SK-N-SH (cell line): ENCODE measurements around the gene METTL27. TPM values are rescaled to one million over a fixed set of nuclear protein-coding genes. Genes with fewer than 3 reads are reported as not detected.

Experiments used
- CTCF ChIA-PET: fragments of 300-600, 350-600 bp; formaldehyde crosslinking; extraction: SDS; loops from one replicate; lab custom pipeline; 2021; lab: Yijun Ruan, JAX
- POLR2A ChIA-PET: fragments of 350-600 bp; sonication (Branson Sonifier 250); formaldehyde crosslinking; extraction: SDS; loops from one replicate; lab custom pipeline; 2020; ENCODE audit warnings: antibody characterized with exemption, inconsistent platforms; lab: Yijun Ruan, JAX
- DNase-seq: peaks from one replicate; pipeline ENCODE4 v3.0.0; 2012
- H2AFZ ChIP-seq: fragments of 200-600 bp; sonication (generic); 2 replicates; pipeline ENCODE4 v1.8.1; 2016; ENCODE audit warnings: antibody characterized with exemption, mild to moderate bottlenecking, low read depth
- H3F3A ChIP-seq: fragments of 200-600 bp; sonication (generic); replicated peaks from 2 replicates; pipeline ENCODE3; 2016; ENCODE audit warnings: antibody characterized with exemption, mild to moderate bottlenecking; ENCODE audit not compliant: insufficient read depth
- H3K27ac ChIP-seq, 2 experiments: fragments of 200-500 bp in 1 of 2; fragments of 200-600 bp in 1 of 2; sonication (Bioruptor generic) in 1 of 2; sonication (generic), shearing (Covaris generic) in 1 of 2; 2 replicates each; pipeline versions ENCODE4 v1.5.1 to v1.6.1; 2014 to 2016; ENCODE audit warnings: low read depth in 2 of 2, inconsistent platforms in 1 of 2, low read length in 1 of 2, mild to moderate bottlenecking in 1 of 2, mixed read lengths in 1 of 2
- H3K27me3 ChIP-seq: fragments of 200-600 bp; sonication (generic), shearing (Covaris generic); 2 replicates; pipeline ENCODE4 v1.6.1; 2016; ENCODE audit warnings: mixed run types; ENCODE audit not compliant: insufficient read depth
- H3K36me3 ChIP-seq, 2 experiments: fragments of 200-500 bp in 1 of 2; fragments of 200-600 bp in 1 of 2; sonication (Bioruptor generic) in 1 of 2; sonication (generic) in 1 of 2; replicated peaks in 1 of 2; 2 replicates each; pipeline versions ENCODE3 to v1.5.1; 2014 to 2016; ENCODE audit warnings: low read length in 1 of 2, mild to moderate bottlenecking in 1 of 2; ENCODE audit not compliant: insufficient read depth in 2 of 2, control insufficient read depth in 1 of 2
- H3K4me1 ChIP-seq, 2 experiments: fragments of 200-500 bp in 1 of 2; fragments of 200-600 bp in 1 of 2; sonication (Bioruptor generic) in 1 of 2; sonication (generic), shearing (Covaris generic) in 1 of 2; 2 replicates each; pipeline versions ENCODE4 v1.5.1 to v1.6.1; 2014 to 2016; ENCODE audit warnings: low read depth in 1 of 2, low read length in 1 of 2, mixed run types in 1 of 2; ENCODE audit not compliant: insufficient read depth in 2 of 2, control insufficient read depth in 1 of 2
- H3K4me2 ChIP-seq: fragments of 200-600 bp; sonication (generic), shearing (Covaris generic); 2 replicates; pipeline ENCODE4 v1.6.1; 2017; ENCODE audit warnings: mixed run types
- H3K4me3 ChIP-seq, 2 experiments: fragments of 200-500 bp in 1 of 2; fragments of 200-600 bp in 1 of 2; sonication (Bioruptor generic) in 1 of 2; sonication (generic), shearing (Covaris generic) in 1 of 2; 2 replicates each; pipeline versions ENCODE4 v1.5.1 to v1.8.1; 2014 to 2016; ENCODE audit warnings: low read depth in 2 of 2, inconsistent platforms in 1 of 2, low read length in 1 of 2, mild to moderate bottlenecking in 1 of 2, mixed read lengths in 1 of 2, moderate library complexity in 1 of 2
- H3K79me2 ChIP-seq: fragments of 200-600 bp; sonication (generic); 2 replicates; pipeline ENCODE4 v1.8.1; 2017; ENCODE audit warnings: mild to moderate bottlenecking; ENCODE audit not compliant: insufficient read depth
- H3K9ac ChIP-seq: fragments of 200-600 bp; sonication (generic); 2 replicates; pipeline ENCODE4 v1.6.1; 2017; ENCODE audit warnings: mixed run types
- H3K9me2 ChIP-seq: fragments of 200-600 bp; sonication (generic); 2 replicates; pipeline ENCODE4 v1.6.1; 2017; ENCODE audit warnings: mixed run types
- H3K9me3 ChIP-seq: fragments of 200-600 bp; sonication (generic); 2 replicates; pipeline ENCODE4 v1.6.1; 2017; ENCODE audit warnings: mixed run types, mild to moderate bottlenecking, moderate library complexity
- H4K20me1 ChIP-seq: fragments of 200-600 bp; sonication (generic); 2 replicates; pipeline ENCODE4 v1.6.1; 2017; ENCODE audit warnings: mild to moderate bottlenecking, mixed run types; ENCODE audit not compliant: insufficient read depth
- CHD2 ChIP-seq: fragments of 150-350 bp; IDR thresholded peaks from 2 replicates; pipeline ENCODE4 v1.6.1; 2018; ENCODE audit warnings: low read length; ENCODE audit not compliant: partially characterized antibody
- CTCF ChIP-seq: fragments of 200-600 bp; sonication (generic); IDR thresholded peaks from 2 replicates; pipeline ENCODE4 v1.6.1; 2017; ENCODE audit warnings: antibody characterized with exemption, mild to moderate bottlenecking, moderate library complexity
- ELF1 ChIP-seq: IDR thresholded peaks from 2 replicates; pipeline ENCODE4 v1.4.0; 2012
- EP300 ChIP-seq, 2 experiments: IDR thresholded peaks; 2 replicates each; pipeline versions ENCODE4 v1.4.0 to v1.6.1; 2012; ENCODE audit warnings: borderline replicate concordance in 1 of 2, low read depth in 1 of 2, low read length in 1 of 2
- FOSL2 ChIP-seq: IDR thresholded peaks from 2 replicates; pipeline ENCODE4 v1.4.0; 2012; ENCODE audit warnings: low read depth, mild to moderate bottlenecking, moderate library complexity, borderline replicate concordance
- FOXM1 ChIP-seq: IDR thresholded peaks from 2 replicates; pipeline ENCODE4 v1.4.0; 2012; ENCODE audit warnings: low read depth, mild to moderate bottlenecking
- GATA2 ChIP-seq: sonication (generic); formaldehyde crosslinking; IDR thresholded peaks from 2 replicates; pipeline ENCODE4 v1.5.0; 2020; ENCODE audit warnings: mild to moderate bottlenecking, missing genetic modification reagents
- IRF3 ChIP-seq: fragments of 150-350 bp; IDR thresholded peaks from 2 replicates; pipeline ENCODE4 v1.6.1; 2016; ENCODE audit warnings: mild to moderate bottlenecking, low read depth, low read length
- JUND ChIP-seq: IDR thresholded peaks from 2 replicates; pipeline ENCODE4 v1.4.0; 2012
- MAX ChIP-seq: IDR thresholded peaks from 2 replicates; pipeline ENCODE4 v1.4.0; 2012; ENCODE audit warnings: low read depth
- MEF2A ChIP-seq: IDR thresholded peaks from 2 replicates; pipeline ENCODE4 v1.4.0; 2012; ENCODE audit warnings: low read depth, borderline replicate concordance
- NFIC ChIP-seq: IDR thresholded peaks from 2 replicates; pipeline ENCODE4 v1.4.0; 2012; ENCODE audit warnings: borderline replicate concordance
- NRF1 ChIP-seq: IDR thresholded peaks from 2 replicates; pipeline ENCODE4 v1.6.1; 2012; ENCODE audit warnings: low read depth, mild to moderate bottlenecking, low read length
- PBX3 ChIP-seq: IDR thresholded peaks from 2 replicates; pipeline ENCODE4; 2012
- POLR2AphosphoS5 ChIP-seq: IDR thresholded peaks from 2 replicates; pipeline ENCODE4 v1.6.1; 2012; ENCODE audit warnings: low read depth, low read length
- RAD21 ChIP-seq: IDR thresholded peaks from 2 replicates; pipeline ENCODE4 v1.6.1; 2012; ENCODE audit warnings: mild to moderate bottlenecking, low read length
- SIN3A ChIP-seq: IDR thresholded peaks from 2 replicates; pipeline ENCODE4 v1.6.1; 2012; ENCODE audit warnings: low read depth, mild to moderate bottlenecking, low read length, moderate library complexity, borderline replicate concordance
- SMC3 ChIP-seq: IDR thresholded peaks from 2 replicates; pipeline ENCODE4 v1.6.1; 2012; ENCODE audit warnings: low read depth, low read length, improper control_type of control experiment
- TAF1 ChIP-seq: IDR thresholded peaks from 2 replicates; pipeline ENCODE4 v1.6.1; 2012; ENCODE audit warnings: low read depth, mild to moderate bottlenecking, low read length, moderate library complexity, borderline replicate concordance
- TCF12 ChIP-seq: IDR thresholded peaks from 2 replicates; pipeline ENCODE4 v1.4.0; 2012
- TEAD4 ChIP-seq: IDR thresholded peaks from 2 replicates; pipeline ENCODE4 v1.4.0; 2012; ENCODE audit warnings: mild to moderate bottlenecking, borderline replicate concordance; ENCODE audit not compliant: insufficient read depth
- USF1 ChIP-seq: IDR thresholded peaks from 2 replicates; pipeline ENCODE4 v1.4.0; 2012; ENCODE audit warnings: low read depth, borderline replicate concordance
- USF2 ChIP-seq: fragments of 150-350 bp; IDR thresholded peaks from 2 replicates; pipeline ENCODE4 v1.6.1; 2017; ENCODE audit warnings: antibody characterized with exemption, low read length, low read depth, borderline replicate concordance
- YY1 ChIP-seq: IDR thresholded peaks from 2 replicates; pipeline ENCODE4 v1.4.0; 2012; ENCODE audit warnings: low read depth, mild to moderate bottlenecking
- WGBS: methylation state at CpG from one replicate; pipeline ENCODE4 v1.1.6; 2017; ENCODE audit warnings: low lambda C conversion rate; 5-methylcytosine and 5-hydroxymethylcytosine counted together
- polyA plus RNA-seq, 3 experiments: library from polyadenylated mRNA; depleted of rRNA; stranded (reverse); fragments of >200 nt; gene quantifications; 2 replicates each; pipeline ENCODE4 v1.2.3, GENCODE V29; 2012

The METTL27 gene
- polyA plus RNA-seq, 1 of the 3 experiments (the other 2 are of a cell fraction): 3.1 TPM

- TF ChIP-seq CTCF: no peak
- TF ChIP-seq, all 33 proteins: peak for 0
These were observed 24.1 kb upstream of the METTL27 start (continued) for GRCh38 chr7:73866446-73866767.

GRCh38 chr7:73865738-73866445, 23.6 kb upstream of the METTL27 start:
- Histone ChIP-seq H3K79me2 (no peaks in the 10 kb centered on the region), H2AFZ (no peak overlapping the region), H3K36me3 (no peaks in the 10 kb centered on the region), H3K4me1 (peaks cover 0 to 35% of the 10 kb centered on the region in 2 experiments; a peak in 1 of 4 replicates), H3K9me2 (no peaks in the 10 kb centered on the region), H3K27ac (peak overlapping the region in 1 of 2 experiments; percentile 91; a peak in 2 of 4 replicates), H3F3A (no peaks in the 10 kb centered on the region), H3K9ac (no peak overlapping the region), H3K9me3 (no peaks in the 10 kb centered on the region), H3K4me3 (no peak overlapping the region), H3K27me3 (no peaks in the 10 kb centered on the region), H4K20me1 (no peaks in the 10 kb centered on the region), H3K4me2 (no peak overlapping the region)
- 67% methylated on average over 6 of the region's 6 CpGs for WGBS
- peak; percentile 85 for DNase-seq
- CTCF ChIA-PET: interaction anchor here (0.7 to 4.5 kb wide), 36 partner anchors 11 to 547 kb away, joined by 3 to 33 read pairs (median 4); partner anchors contain the start of genes EIF4H, ELN, LIMK1 and RFC2
- POLR2A ChIA-PET: interaction anchor here (1.1 to 1.5 kb wide), 2 partner anchors 161 to 178 kb away, joined by 3 to 5 read pairs; no protein-coding TSS in a partner anchor
- TF ChIP-seq MEF2A (no peak), JUND (no peak), SIN3A (no peak), TCF12 (no peak), USF1 (no peak), EP300 (IDR thresholded peaks at IDR 0.05; ENCODE audit: borderline replicate concordance in 1 of 2, low read depth in 1 of 2, low read length in 1 of 2) (peak in 1 of 2 experiments; percentile 62; a peak in 1 of 4 replicates), POLR2AphosphoS5 (no peak), PBX3 (no peak), MAX (no peak), IRF3 (no peak), NRF1 (no peak), YY1 (no peak), TAF1 (no peak), GATA2 (CRISPR knock-in tag) (peak; percentile 83), CHD2 (peak; percentile 18), CTCF (peak; percentile 95), USF2 (no peak), FOSL2 (no peak), TEAD4 (no peak), SMC3 (peak; percentile 92), ELF1 (no peak), NFIC (no peak), FOXM1 (no peak), RAD21 (peak; percentile 96)
